Activated CD4-positive, alpha-beta T cell treated with anti-CD3 and anti-CD28 coated beads, Interleukin-2, amount 50 U/mL, for 16 hours (primary cell): ENCODE data around the gene PEPD.

ENCODE experiments used
- DNase-seq: peaks from one replicate; pipeline ENCODE4 v3.0.0-alpha.2; 2020

The PEPD gene

GRCh38 chr19:33471111-33471996 lies 50.2 kb downstream of the PEPD start:
- DNase-seq, result no peak

GRCh38 chr19:33470686-33471085 lies 50.9 kb downstream of the PEPD start:
- DNase-seq, result no peak

- DNase-seq, result no peak
These were observed 51.6 kb downstream of the PEPD start for GRCh38 chr19:33470040-33470330.

GRCh38 chr19:33469171-33470039 lies 52.2 kb downstream of the PEPD start:
- no peak for DNase-seq

GRCh38 chr19:33468361-33469170 lies 53.0 kb downstream of the PEPD start:
- DNase-seq, result no peak

- no peak for DNase-seq
These were observed 53.7 kb downstream of the PEPD start for GRCh38 chr19:33467851-33468250.

GRCh38 chr19:33465834-33466233 lies 55.8 kb downstream of the PEPD start:
- DNase-seq, result no peak

GRCh38 chr19:33465371-33465770 lies 56.2 kb downstream of the PEPD start:
- no peak for DNase-seq

GRCh38 chr19:33464733-33465115 lies 56.9 kb downstream of the PEPD start:
- no peak for DNase-seq

- no peak for DNase-seq
These were observed 57.4 kb downstream of the PEPD start for GRCh38 chr19:33464010-33464732.

GRCh38 chr19:33463199-33463598 lies 58.4 kb downstream of the PEPD start:
- no peak for DNase-seq

- DNase-seq, result no peak
These were observed 59.3 kb downstream of the PEPD start for GRCh38 chr19:33462112-33462791.

- DNase-seq, result no peak
These were observed 60.1 kb downstream of the PEPD start for GRCh38 chr19:33461256-33462111.

GRCh38 chr19:33460221-33460908 lies 61.2 kb downstream of the PEPD start:
- no peak for DNase-seq

- DNase-seq, result no peak
These were observed 62.1 kb downstream of the PEPD start for GRCh38 chr19:33459222-33460090.

GRCh38 chr19:33458807-33459206 lies 62.8 kb downstream of the PEPD start:
- DNase-seq, result no peak

- DNase-seq, result no peak
These were observed 63.4 kb downstream of the PEPD start for GRCh38 chr19:33458171-33458633.

GRCh38 chr19:33456845-33457220 lies 64.8 kb downstream of the PEPD start:
- DNase-seq, result no peak
